HG03469 (cell line): Measurements from ENCODE around the gene ZNF548.
"Not testable (repeated sequence)": the region's sequence is repeated elsewhere in the genome, so short reads cannot be mapped to it uniquely, and the experiment has no call there.

ENCODE experiments used
- ATAC-seq: cut with Tn5 transposase; IDR thresholded peaks from one replicate; pipeline ENCODE4 v1.9.1; 2021; ENCODE audit warnings: mild to moderate bottlenecking, moderate library complexity, moderate number of reproducible peaks; ENCODE audit not compliant: unreplicated experiment

Gene ZNF548

GRCh38 chr19:57389730-57390598 is at the start of gene ZNF548:
Gene ZNF548 (plus strand): TSS chr19:57389854. CDS start chr19:57390100, 246 bp downstream.
- ATAC-seq = peak; percentile 96

DNA sequence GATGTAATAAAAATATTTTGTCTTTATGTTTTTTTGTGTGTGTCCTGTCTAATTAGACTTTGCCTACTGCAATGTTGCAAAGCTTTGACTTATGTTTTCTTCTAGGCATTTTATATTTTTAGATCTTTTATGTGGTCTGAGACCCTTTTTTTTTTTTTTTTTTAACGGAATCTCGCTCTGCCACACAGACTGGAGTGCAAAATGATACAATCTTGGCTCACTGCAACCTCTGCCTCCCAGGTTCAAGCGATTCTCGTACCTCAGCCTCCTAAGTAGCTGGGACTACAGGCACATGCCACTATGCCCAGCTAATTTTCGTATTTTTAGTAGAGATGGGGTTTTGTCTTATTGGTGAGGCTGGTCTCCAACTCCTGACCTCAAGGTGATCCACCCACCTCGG is 47.1 kb upstream of the ZNF548 start:
- ATAC-seq = no peak

DNA sequence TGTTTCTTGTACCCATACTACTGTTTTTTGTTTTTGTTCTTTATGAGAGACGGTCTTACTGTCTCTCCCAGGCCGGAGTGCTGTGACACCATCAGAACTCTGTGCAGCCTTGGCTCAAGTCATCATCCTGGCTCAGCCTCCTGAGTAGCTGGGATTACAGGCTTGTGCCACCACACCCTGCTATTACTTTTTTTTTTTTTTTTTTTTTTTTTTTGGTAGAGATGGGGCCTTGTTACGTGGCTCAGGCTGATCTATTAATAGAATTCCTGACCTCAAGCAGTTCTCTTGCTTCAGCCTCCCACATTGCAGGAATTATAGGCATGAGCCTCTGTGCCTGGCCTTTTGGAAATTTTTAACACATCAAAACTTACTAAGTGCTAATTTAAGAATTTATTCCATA is 41.5 kb upstream of the ZNF548 start:
- ATAC-seq = no peak

DNA sequence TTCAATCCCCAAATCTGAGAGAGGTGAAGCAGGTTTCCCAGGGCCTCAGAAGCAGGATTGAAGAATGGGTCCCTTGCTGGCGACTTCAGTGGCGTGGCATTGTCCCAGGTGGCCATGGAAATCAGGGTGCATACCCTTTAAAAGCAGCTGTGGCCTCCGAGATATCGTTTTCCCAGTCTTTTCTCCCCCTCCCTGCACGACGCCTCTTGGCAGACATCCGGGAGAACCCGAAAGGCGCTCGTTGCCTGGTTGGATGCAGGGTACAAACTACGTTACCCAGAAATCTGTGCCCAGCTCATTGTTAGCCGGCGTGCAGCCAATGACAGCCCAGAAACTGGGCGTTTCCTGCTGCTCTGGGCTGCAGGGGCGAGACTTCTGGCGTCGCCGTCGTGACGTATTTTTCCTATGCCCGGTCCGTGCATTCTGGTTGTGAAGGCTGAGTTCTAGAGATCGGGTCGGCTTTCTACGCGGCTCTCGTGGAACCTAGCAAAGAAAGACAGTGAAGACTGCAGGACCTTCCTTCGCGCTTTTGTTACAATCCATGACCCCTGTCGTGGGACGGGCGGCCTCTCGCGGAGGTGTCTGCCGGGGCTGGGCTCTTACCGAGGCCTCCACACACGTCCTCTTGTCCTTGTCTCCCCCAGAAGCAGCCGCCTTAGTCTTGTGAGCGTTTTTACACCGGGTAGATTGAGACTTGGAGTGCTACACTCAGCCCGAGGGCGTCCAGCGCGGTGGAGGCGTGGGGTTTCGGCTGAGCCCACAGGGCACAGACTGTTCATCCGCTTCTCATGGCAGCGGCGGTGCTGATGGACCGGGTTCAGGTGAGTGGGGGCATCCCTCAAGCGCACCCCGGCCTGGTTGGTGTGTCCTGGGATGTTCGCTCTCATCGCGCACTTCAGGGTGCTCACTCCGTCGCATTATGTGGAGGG is 38.5 kb upstream of the ZNF548 start, which contains the start of gene ZNF304:
ZNF304 (plus strand) TSS at position 395 of the 929 bp plus-strand sequence; CDS start at position 789, 394 bp downstream.
- ATAC-seq = peak; percentile 89

GRCh38 chr19:57351867-57352266 is 37.8 kb upstream of the ZNF548 start:
- no peak for ATAC-seq

- ATAC-seq = no peak
These were observed 33.7 kb upstream of the ZNF548 start for GRCh38 chr19:57355916-57356315.

GRCh38 chr19:57357406-57357805 is 32.2 kb upstream of the ZNF548 start:
- ATAC-seq = no peak

- ATAC-seq = no peak
These were observed 30.4 kb upstream of the ZNF548 start for GRCh38 chr19:57359300-57359699.

DNA sequence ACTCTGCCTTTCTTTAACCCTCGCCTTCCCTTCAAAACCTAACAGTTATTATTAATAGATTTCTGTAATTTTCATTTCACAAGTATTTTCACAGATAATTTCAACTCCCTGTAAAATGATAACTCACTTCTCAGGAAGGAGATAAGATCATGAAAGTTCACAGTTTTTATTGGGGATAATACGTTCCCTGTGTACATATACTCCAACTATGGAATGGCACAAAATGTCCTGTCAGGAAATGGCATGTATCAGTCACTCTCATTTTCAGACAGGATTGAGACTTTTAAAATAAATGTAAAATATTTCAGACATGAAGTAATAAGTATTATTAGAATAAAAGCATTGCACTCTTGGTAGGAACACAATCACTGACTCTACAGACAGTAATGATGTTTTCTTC is 27.2 kb upstream of the ZNF548 start:
- ATAC-seq = no peak

GRCh38 chr19:57362997-57363687 is 26.5 kb upstream of the ZNF548 start, which contains the start of the genes TRAPPC2B and ZNF547:
Gene TRAPPC2B (plus strand): TSS chr19:57363551. CDS start chr19:57364834, 1,283 bp downstream.
Gene ZNF547 (plus strand): TSS chr19:57363551. CDS start chr19:57368556, 5,005 bp downstream.
- peak; percentile 86 for ATAC-seq

GRCh38 chr19:57363688-57364181 is 25.9 kb upstream of the ZNF548 start:
- ATAC-seq = no peak

DNA sequence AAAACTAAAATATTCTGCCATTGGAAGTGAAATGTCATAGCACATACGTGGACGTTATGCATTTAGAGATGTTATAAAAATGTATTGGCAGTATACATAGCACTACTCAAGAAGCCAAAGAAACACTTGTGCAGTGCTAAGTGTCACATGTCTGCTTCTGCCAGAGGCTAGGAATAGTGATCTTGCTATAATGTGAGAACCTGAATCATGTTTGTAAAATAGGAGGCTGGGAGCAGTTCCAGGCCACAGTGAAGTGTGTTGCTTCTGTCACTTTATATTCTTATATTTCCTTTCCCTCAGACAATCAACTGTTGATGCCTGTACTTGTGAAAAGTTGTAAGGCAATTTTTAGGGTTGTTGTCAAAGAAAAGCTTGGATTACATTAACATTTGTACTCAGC is 22.9 kb upstream of the ZNF548 start:
- no peak for ATAC-seq

DNA sequence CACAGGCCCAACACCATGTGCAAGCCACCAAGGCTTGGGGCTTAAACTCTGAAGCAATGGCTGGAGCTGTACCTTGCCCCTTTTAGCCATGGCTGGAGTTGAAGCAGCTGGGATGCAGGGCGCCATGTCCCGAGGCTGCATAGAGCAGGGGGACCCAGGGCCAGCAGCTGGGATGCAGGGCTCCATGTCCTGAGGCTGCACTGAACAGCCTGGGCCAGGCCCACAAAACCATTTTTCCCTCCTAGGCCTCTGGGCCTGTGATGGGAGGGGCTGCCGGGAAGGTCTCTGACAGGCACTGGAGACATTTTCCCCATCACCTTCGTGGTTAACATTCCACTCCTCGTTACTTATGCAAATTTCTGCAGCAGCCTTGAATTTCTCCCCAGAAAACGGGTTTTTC is 15.5 kb upstream of the ZNF548 start:
- ATAC-seq = no peak

DNA sequence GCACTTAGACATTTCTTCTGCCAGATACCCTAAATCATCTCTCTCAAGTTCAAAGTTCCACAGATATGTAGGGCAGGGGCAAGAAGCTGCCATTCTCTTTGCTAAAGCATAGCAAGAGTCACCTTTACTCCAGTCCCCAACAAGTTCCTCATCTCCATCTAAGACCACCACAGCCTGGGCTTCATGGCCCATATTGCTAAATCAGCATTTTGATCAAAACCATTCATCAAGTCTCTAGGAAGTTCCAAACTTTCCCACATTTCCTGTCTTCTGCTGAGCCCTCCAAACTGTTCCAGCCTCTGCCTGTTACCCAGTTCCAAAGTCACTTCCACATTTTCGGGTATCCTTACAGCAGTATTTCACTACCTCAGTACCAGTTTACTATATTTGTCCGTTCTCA is 15.0 kb upstream of the ZNF548 start:
- not testable (repeated sequence) for ATAC-seq

- no peak for ATAC-seq
These were observed 13.5 kb upstream of the ZNF548 start for GRCh38 chr19:57376151-57376550.

- no peak for ATAC-seq
These were observed 12.0 kb upstream of the ZNF548 start for GRCh38 chr19:57377498-57378146.

- ATAC-seq = no peak
These were observed 8.7 kb upstream of the ZNF548 start for GRCh38 chr19:57380923-57381322.

GRCh38 chr19:57382806-57383488 is 6.7 kb upstream of the ZNF548 start:
- no peak for ATAC-seq

GRCh38 chr19:57389194-57389729 is 392 bp upstream of the ZNF548 start:
- no peak for ATAC-seq
